HL-60/S4 treated with retinoic acid at 250 ng/mL for 4 days and 3 days (cell line): ENCODE data around the gene ZKSCAN5.
"Not testable (repeated sequence)": the region's sequence is repeated elsewhere in the genome, so short reads cannot be mapped to it uniquely, and the experiment has no call there.

ENCODE experiments used
- in situ Hi-C: fragments of 300-500 bp; cut with MboI; formaldehyde crosslinking; loops from 2 replicates; pipeline ENCODE4 v1.7.0; 2022; ENCODE audit warnings: low sequenced_read_pairs

The ZKSCAN5 gene

DNA sequence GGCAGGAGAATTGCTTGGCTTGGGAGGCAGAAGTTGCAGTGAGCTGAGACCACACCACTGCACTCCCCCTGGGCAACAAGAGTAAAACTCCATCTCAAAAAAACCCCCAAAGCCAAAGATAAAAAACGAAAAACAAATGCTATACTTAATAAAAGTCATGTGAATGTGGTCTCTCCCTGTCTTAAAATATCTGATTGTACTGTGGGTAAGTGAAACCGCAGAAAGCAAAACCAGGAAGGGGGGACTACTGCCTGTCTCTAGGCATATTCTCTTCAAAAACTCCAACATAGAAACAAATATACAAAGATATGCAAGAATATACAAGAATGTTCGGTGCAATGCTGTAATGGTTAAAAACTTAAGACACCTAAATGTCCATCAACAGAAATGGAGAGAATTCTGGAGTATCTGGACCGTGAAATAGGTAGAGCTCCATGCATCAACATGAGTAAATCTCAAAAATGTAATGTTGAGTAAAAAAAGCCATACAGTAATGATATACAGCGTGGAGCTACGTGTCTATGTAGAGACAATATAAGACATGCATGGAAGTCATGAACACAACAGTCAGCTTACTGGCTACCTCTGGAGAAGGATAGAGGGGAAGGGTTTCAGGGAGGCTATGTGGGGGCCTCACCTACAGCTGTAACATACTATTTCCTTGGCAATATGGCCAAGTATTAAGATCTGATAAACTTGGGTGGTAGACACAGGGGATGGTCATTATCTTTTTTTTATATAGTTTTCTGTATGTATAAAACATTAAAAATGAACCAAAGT lies 6.5 kb upstream of the ZKSCAN5 start:
- in situ Hi-C loops: no loop called here

GRCh38 chr7:99498546-99498944 lies 5.9 kb upstream of the ZKSCAN5 start:
- in situ Hi-C loops: no loop called here

GRCh38 chr7:99499371-99499720 lies 5.1 kb upstream of the ZKSCAN5 start:
- in situ Hi-C loops: no loop called here

GRCh38 chr7:99499721-99500636 lies 4.5 kb upstream of the ZKSCAN5 start, which contains the start of gene ZNF394:
TSS of gene ZNF394 (minus strand) at chr7:99500281. CDS start at chr7:99500093, 188 bp downstream.
- in situ Hi-C loops: no loop called here

DNA sequence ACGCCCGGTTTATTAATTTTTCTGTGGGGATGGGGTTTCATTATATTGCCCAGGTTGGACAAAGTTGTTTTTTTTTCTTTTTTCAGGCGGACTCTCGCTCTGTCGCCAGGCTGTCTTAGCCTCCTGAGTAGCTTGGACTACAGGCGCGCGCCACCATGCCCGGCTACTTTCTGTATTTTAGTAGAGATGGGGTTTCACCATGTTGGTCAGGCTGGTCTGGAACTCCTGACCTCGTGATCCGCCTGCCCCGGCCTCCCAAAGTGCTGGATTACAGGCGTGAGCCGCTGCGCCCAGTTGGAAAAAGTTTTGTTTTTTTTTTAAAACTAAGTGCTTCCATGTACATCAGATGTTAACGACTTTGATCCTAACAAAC lies 3.8 kb upstream of the ZKSCAN5 start:
- in situ Hi-C loops: no loop called here

DNA sequence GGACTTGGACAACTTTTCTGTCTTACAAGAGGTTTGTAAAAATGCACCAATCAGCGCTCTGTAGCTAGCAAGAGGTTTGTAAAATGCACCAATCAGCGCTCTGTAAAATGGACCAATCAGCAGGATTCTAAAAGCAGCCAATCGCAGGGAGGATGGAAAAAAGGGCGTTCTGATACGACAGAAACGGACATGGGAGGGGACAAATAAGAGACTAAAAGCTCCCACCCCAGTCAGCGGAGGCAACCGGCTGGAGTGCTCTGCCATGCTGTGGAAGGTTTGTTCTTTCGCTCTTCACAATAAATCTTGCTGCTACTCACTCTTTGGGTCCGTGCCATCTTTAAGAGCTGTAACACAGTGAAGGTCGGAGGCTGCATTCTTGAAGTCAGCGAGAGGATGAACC lies 3.2 kb upstream of the ZKSCAN5 start:
- in situ Hi-C loops: not testable (repeated sequence)

DNA sequence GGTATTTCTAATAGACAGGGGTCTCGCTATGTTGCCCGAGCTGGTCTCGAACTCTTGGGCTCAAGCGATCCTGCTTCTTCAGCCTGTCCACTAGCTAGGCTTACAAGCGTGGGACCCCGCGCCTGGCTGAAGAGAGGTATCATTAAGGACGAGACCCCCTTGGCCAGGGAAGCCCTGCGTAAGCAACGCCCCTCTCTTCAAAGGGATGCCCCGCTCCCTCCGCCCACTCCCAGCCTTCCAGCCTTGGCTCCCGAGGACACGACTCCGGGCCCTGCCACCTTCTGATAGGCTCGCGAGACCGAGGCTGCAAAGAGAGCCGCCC lies 220 bp upstream of the ZKSCAN5 start:
- in situ Hi-C loops: no loop called here

DNA sequence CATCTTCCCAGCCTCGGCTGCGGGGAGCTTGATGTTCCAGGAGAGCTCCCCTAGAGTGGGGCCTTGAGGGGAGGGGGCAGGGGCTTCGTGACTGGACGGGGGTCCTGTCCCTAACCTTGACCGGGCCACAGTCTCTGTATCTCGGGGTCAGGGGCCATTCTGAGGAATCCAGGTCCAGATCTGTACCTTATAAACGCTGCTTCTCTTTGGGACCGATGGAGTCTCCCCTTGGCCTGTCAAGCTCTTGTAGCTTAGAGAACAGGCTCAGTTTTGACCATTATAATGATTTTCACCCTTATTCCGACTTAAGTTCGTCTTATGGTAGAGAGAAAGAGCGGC lies 831 bp downstream of the ZKSCAN5 start:
- in situ Hi-C loops: no loop called here

DNA sequence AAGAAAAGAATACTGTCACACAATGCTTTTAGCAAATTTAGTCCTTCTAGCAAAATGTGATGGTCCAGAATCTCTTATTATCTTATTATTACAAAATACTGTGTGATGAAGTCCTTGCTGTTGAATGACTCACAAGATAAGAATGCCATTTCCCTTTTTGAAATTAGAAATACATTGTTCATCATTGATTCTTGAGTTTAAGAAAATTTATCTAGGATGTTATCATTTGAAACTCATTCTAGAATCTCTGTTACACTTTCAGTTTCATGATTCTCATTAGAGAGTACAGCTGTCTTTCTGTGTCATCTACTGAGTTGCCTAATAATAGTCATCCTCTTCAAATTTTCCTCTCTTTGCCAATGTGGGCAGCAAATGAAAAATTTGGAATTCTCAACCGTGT lies 9.6 kb downstream of the ZKSCAN5 start:
- in situ Hi-C loops: no loop called here

- in situ Hi-C loops: no loop called here
These were observed 16.9 kb downstream of the ZKSCAN5 start for GRCh38 chr7:99521399-99521798.

GRCh38 chr7:99525713-99526440 lies 21.4 kb downstream of the ZKSCAN5 start:
- in situ Hi-C loops: no loop called here

- in situ Hi-C loops: no loop called here
These were observed 26.9 kb downstream of the ZKSCAN5 start for GRCh38 chr7:99531354-99531765.

DNA sequence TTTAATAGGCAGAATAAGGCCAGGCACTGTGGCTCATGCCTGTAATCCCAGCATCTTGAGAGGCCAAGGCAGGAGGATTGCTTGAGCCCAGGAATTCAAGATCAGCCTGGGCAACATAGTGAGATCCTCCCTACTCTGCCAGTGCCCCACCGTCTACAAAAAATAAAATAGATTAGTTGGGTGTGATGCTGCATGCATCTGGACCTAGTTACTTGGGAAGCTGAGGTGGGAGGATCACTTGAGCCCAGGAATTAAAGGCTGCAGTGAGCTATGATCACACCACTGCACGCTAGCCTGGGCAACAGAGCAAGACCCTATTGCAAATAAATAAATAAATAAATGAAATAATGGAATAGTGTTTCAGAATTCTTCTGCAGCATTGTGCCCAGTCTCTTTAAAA lies 31.2 kb downstream of the ZKSCAN5 start:
- in situ Hi-C loops: no loop called here

- in situ Hi-C loops: no loop called here
These were observed 34.9 kb downstream of the ZKSCAN5 start for GRCh38 chr7:99539213-99539811.

- in situ Hi-C loops: no loop called here
These were observed 36.1 kb downstream of the ZKSCAN5 start for GRCh38 chr7:99540542-99540941.

- in situ Hi-C loops: no loop called here
These were observed 36.8 kb downstream of the ZKSCAN5 start for GRCh38 chr7:99541212-99541611.

DNA sequence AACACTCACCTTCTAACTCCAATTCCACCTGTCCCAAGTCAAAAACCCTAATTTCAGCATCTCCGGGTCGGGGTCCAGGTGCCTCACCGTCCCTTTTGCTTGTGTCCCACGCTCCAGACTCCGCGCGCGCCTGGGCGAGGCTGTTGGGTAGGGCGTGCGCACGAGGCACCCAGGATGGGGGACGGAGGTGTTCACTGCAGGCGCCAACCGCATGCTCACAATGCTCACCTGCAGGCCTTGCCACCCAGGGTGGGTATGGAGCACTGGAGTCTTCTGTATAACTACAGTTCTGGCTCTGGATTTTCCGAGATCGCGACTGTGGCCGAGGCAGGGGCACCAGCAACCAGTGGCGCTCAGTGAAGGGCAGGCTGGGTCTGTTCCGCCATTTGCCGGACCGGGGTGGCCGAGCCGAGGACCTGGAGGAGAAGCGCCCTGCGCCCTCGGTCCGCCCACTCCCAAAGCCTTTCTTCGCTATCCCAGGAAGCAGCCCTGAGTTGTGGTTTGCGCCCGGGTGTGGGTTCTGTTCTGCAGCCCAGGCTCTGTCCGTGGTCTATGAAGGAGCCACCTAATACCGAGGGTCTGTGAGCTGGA lies 38.7 kb downstream of the ZKSCAN5 start:
- in situ Hi-C loops: no loop called here

DNA sequence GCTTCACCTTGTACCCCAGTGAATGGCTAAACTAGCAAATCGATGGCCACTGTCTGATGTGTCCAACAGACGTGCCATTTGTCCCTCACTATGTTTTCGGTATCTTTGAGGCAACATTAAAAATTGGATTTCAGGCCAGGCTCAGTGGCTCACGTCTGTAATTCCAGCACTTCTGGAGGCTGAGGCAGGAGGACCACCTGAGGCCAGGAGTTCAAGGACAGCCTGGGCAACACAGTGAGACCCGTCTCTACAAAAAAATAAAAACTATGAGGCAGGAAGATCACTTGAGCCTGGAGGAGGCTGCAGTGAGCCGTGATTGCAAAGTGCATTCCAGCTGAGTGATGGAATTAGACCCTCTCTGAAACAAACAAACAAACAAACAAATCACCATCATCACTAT lies 39.5 kb downstream of the ZKSCAN5 start:
- in situ Hi-C loops: no loop called here

- in situ Hi-C loops: not testable (repeated sequence)
These were observed 40.8 kb downstream of the ZKSCAN5 start for GRCh38 chr7:99545308-99545707.

DNA sequence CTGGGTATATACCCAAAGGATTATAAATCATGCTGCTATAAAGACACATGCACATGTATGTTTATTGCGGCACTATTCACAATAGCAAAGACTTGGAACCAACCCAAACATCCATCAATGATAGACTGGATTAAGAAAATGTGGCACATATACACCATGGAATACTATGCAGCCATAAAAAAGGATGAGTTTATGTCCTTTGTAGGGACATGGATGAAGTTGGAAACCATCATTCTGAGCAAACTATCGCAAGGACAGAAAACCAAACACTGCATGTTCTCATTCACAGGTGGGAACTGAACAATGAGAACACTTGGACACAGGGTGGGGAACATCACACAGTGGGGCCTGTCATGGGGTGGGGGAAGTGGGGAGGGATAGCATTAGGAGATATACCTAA lies 45.1 kb downstream of the ZKSCAN5 start:
- in situ Hi-C loops: not testable (repeated sequence)

- in situ Hi-C loops: no loop called here
These were observed 46.9 kb downstream of the ZKSCAN5 start for GRCh38 chr7:99551334-99551733.
